SHP77 treated with DMSO at 0.1 percent for 48 hours (cell line): ENCODE results near the gene HCRTR1.

Source experiments
- DNase-seq: peaks from one replicate; lab custom pipeline; 2025; lab: John Stamatoyannopoulos, UW

Gene HCRTR1

DNA sequence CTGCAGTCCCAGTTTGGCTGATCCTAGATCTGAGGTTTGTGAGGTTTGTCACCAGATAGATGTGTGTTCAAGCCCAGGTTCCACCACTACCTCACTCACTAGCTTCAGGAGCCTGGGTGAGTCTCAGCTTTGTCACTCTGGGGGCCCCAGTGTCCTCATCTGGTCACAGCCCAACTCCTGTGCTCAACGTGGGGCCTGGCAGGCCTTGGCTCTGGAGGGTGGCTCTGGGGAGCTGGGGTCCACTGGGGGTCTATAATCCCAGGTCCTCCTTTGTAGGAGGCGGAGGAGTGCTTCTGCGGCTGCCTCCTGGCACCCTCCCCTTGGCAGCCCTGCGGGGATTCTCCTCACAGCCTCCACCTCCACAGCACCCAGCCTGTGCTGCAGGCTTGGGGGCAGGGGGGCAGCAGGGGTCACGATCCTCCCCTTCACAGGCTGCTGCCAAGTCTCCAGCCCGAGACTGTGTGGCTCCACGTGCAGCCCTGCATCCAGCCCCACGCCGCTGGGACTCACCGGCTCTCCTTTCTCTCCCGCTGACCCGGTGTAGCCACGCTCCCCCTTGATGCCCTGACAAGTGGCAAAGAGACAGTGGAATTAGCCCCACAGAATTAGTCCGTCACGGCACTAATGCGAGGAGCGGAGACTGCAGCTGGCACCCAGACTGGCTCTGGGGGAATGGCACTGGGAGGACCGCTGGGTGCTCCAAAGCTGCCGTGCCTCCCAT is 49.7 kb downstream of the HCRTR1 start:
- DNase-seq, result no peak

DNA sequence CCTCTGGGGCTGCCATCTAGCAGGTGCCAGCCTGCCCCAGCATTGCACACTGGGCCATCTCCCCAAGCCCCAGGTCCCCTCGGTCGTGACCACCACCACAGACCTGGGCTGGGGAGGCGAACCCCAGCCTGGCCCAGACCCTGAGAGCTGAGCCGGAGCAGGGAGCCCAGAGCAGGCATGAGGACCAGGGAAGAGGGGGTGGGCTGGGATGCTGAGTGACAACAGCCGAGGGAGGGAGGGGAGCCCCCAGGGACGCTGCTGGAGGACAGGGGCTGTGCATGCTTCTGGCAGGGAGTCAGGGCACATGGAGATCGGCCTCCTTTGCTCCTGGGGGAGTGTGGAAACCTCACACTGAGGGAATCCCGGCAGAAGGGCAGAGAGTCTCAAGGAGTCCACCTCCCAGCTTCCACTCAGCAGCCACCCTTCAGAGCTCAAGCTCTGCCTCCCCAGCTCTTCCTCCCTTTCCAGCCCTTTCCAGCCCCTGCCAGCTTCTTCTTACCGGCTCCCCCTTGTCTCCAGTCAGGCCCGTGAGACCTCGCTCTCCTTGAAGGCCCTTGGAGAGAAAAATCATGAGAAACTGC is 50.9 kb downstream of the HCRTR1 start:
- DNase-seq, result no peak

DNA sequence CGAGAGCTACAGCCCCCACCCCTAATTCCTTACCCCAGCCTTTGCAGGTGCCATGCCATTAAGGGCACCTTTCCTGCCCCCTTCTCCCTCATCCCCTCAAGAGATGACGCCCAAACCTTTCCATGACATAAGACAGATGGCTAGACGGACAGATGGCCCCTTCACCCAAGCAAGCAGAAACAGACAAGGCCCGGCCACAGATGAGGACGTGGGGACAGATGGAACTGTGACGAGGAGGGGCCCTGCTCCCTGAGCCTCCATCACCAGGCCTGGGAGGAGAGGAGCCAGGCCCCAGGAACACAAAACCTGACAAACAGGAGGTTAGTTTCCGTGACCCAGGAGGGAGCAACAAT is 51.9 kb downstream of the HCRTR1 start:
- no peak for DNase-seq

DNA sequence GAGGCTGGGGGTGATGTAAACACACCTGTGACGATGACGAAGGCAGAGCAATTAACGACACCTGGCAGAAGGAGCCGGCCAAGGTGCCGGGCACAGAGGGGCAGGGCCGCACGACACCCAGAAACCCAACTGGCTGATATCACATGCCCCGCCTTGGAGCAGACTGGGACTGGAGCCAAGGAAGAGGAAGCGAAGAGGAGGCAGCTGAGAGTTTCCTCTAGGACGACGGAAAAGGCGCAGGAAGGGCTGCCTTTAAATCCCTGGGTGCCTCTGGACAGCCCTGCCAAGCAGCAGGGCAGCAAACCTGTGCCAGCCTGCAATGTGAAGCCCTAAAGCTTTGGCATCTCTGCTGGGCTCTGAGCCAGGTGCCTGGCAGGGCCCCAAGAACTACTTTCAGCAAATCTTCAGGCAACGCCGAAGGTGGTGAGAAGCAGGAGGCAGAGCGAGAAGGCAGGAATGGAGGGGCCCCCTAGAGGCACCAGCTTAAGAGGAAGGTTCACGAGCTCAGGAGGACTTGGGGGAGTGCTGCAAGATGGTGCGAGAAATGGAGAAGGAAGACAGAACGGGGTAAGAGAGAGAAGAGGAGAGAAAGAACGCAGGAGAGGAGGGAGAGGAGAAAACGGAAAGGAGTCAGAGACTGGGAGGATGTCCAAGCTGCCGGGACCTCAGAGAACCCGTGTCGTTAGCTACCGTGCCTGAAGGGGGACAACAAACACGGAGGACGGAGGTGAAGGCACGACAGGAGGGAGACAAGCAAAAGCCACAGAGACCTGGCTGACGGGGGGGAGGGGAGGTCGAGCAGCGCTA is 52.5 kb downstream of the HCRTR1 start:
- peak; percentile 85 for DNase-seq

DNA sequence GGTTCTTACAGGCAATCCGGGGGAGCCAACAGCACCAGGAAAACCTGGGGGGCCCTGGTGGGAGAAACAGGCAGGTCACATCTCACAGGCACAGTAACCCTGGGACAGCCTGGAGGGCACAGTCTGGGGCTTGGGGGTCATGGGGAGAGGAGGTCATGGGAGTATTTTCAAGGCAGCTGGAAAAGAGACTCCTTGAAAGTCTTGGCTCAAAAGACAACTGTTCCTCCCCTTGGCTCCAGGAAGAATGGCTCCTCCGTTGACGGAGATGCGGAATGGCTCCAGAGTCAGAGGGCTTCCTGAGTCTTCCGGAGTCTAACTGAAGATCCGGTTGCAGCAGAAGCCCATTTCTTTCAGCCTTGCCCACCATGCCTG is 53.1 kb downstream of the HCRTR1 start:
- DNase-seq, result no peak

DNA sequence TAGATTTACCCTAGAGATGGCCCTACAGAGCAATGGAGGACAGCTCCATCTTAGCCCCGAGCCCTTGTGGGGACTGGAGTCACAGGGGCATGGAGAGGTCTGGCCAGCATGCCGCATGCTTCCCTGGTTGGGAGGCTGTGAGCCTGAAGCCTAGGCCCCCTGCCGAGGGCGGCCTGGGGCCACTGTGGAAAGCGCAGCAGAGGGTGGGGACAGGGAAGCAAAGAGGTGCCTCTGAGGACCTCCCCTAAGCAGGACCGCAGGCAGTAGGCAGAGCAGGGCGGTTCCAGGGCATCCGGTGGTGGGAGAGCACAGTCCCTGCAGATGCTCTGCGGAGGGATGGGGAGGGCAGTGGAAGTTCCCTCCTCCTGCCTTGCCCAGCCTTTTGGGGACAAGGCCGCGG is 53.7 kb downstream of the HCRTR1 start:
- no peak for DNase-seq

DNA sequence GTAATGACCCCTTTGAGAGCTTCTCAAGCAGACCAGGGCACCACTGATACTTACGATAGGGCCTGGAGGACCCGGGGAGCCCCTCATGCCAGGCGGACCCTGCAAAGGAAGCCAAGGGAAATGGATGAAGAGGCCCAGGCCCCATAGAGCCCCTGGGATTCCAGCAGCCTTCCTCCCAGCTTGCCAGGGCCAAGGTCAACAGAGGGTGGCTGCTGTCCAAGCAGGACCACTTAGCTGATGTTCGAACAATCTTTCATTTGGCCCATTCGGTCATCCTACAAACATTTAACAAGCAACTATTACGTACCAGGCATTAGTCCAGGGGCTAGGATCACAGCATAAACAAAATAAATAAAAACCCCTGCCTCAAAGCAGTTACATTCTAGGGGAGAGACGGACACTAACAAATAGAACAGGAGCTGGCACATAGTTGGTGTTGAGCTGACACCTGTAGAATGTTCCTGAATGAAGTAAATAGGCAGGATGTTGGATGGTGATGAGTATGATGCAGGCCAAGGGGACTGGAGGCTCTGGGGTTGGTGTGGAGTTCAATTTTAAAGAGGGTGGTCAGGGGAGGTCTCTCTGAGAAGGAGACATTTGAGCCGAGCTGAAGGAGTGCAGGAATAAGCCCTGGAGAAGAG is 54.2 kb downstream of the HCRTR1 start:
- DNase-seq, result no peak

DNA sequence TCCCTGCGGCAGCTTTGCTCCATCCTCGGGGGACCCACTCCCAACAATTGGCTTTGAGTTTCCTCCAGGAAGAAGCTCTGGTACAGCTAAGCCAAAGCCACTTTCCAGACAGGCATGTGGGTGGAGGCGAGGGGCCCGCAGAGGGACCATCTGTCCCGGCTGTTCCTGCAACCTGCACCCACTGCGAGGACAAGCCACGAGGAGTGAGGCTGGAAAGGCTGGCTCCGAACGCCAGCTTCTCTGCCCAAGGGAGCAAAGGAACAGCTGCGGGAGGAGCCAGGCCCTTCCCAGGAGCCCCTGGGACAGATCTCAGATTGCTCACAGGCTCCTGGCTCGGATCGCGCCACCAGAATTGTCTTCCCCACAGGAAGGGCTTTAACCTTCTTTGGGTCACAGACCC is 55.5 kb downstream of the HCRTR1 start:
- DNase-seq, result no peak

DNA sequence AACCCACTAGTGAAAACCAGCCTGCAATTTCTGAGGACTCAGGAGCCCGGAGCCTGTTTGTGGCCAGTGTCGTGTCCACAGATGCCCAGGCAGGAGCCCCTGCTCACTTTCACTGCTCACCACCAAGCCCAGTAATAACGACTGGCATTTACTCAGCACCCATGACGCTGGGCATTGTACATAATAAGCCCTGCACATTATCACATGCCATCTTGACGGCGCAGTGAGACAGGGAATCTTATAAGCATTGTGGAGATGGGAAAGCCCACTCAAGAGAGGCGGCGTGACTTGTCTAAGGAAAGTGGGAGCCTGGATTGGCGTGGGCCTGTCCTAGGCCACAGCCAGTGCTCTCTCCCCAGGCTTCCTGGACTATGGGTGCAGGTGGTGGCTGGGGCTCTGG is 55.9 kb downstream of the HCRTR1 start:
- DNase-seq, result no peak

DNA sequence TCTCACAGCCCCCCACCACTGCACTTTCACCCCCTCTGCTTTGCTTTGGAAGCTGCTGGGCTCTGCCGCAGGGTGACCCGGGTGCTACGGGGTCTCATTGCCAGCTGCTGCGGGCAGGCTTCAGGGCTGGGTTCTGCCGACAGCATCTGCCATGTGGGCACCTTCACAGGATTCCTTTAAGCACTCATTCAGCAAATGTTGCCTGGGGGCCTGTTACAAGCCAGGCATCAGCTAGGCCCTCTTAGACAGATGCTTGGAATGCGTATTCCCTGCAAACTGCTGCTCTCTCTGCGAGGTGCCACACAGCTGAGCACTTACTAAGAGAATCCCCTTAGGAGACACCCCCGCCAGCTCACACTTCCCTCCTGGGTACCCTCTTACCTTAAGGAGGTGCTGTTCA is 57.1 kb downstream of the HCRTR1 start:
- no peak for DNase-seq

DNA sequence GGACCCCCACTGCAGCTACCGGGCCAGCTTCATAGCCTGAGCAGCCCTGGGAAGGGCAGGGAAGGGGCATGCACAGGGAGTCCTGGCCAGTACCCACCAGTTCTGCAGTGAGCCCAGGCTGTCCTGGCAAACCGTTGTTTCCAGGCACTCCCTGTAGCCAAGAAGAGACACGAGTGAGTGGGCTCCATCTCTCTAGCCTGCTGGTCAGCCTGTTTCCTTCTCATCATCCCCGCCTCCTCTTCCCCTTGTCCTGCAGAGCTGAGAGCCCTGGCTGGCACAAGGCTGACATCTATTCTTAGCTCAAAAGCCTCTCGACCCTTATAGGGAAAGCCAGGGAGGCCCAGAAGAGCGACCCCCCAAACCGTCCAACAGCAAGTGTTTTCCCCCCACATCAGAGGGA is 57.7 kb downstream of the HCRTR1 start:
- DNase-seq, result no peak

DNA sequence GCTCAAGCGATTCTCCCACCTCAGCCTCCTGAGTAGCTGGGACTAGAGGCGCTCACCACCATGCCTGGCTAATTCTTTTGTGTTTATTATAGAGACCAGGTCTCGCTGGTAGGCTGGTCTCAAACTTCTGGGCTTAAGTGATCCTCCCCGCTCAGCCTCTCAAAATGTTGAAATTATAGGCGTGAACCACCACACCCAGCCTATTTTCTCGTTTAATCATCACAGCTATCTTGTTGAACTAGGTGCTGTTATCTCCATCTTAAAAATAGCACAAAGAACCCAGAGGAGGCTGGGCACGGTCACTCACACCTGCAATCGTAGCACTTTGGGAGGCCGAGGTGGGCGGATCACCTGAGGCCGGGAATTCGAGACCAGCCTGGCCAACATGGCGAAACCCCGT is 58.3 kb downstream of the HCRTR1 start:
- DNase-seq, result no peak
